Muscle of leg (tissue), 11 donors: ENCODE data around the gene GLB1L2. TPM values are rescaled to one million over a fixed set of nuclear protein-coding genes. Genes with fewer than 3 reads are reported as not detected.

ENCODE experiments used
- DNase-seq: peaks from one replicate; pipeline ENCODE4 v3.0.0; 2013
- H3K27ac ChIP-seq: one replicate; pipeline ENCODE4 v1.5.1; 2013; ENCODE audit warnings: mild to moderate bottlenecking, low read length, control low read depth
- H3K27me3 ChIP-seq: one replicate; pipeline ENCODE4 v1.6.1; 2013; ENCODE audit warnings: low read length; ENCODE audit not compliant: control insufficient read depth, insufficient read depth
- H3K36me3 ChIP-seq: one replicate; pipeline ENCODE4 v1.6.1; 2013; ENCODE audit warnings: low read length; ENCODE audit not compliant: control insufficient read depth, insufficient read depth
- H3K4me1 ChIP-seq: one replicate; pipeline ENCODE4 v1.6.1; 2013; ENCODE audit warnings: low read length; ENCODE audit not compliant: control insufficient read depth, insufficient read depth
- H3K4me3 ChIP-seq: one replicate; pipeline ENCODE4 v1.5.1; 2013; ENCODE audit warnings: low read length, control low read depth
- H3K9me3 ChIP-seq: replicated peaks from 2 replicates; pipeline ENCODE4 v1.6.1; 2013; ENCODE audit warnings: low read depth, low read length; ENCODE audit not compliant: control insufficient read depth
- WGBS: methylation state at CpG from one replicate; pipeline ENCODE4 v1.1.5; 2013; ENCODE audit warnings: missing lambda C conversion rate; ENCODE audit not compliant: insufficient coverage; 5-methylcytosine and 5-hydroxymethylcytosine counted together
- polyA plus RNA-seq, 8 donors: library from polyadenylated mRNA; unstranded; fragments of 120-200 nt; gene quantifications; one replicate each; pipeline versions ENCODE4 v1.2.1 to v1.2.3, GENCODE V29; 2013; ENCODE audit warnings: inconsistent platforms in 1 of 8, low replicate concordance in 1 of 8; ENCODE audit not compliant: insufficient read length in 8 of 8, insufficient read depth in 1 of 8
- total RNA-seq: library from RNA; stranded (reverse); fragments of 120-200 nt; gene quantifications from one replicate; pipeline ENCODE4 v1.2.4, GENCODE V29; 2013

The GLB1L2 gene
- total and polyA plus RNA-seq, 9 donors = 0.20 to 1.2 (median 0.40) TPM

- H3K4me3 ChIP-seq = no peak overlapping the region
- H3K27me3 ChIP-seq = peaks cover 11% of the 10 kb centered on the region
- 87% methylated on average over 22 of the region's 27 CpGs for WGBS
- no peak overlapping the region for H3K27ac ChIP-seq
- DNase-seq = no peak
- H3K9me3 ChIP-seq = no peaks in the 10 kb centered on the region
- H3K4me1 ChIP-seq = no peaks in the 10 kb centered on the region
- no peaks in the 10 kb centered on the region for H3K36me3 ChIP-seq
Observed at GRCh38 chr11:134358165-134358855, 26.5 kb downstream of the GLB1L2 start.

- Histone ChIP-seq H3K9me3 (no peaks in the 10 kb centered on the region), H3K27me3 (peaks cover 11% of the 10 kb centered on the region), H3K4me1 (no peaks in the 10 kb centered on the region), H3K36me3 (no peaks in the 10 kb centered on the region), H3K27ac (no peak overlapping the region), H3K4me3 (no peak overlapping the region)
- DNase-seq = no peak
- WGBS = 82% methylated on average over 16 of the region's 18 CpGs
Observed at GRCh38 chr11:134358856-134359490, 27.2 kb downstream of the GLB1L2 start.

GRCh38 chr11:134359646-134360045 lies 27.9 kb downstream of the GLB1L2 start:
- no peak overlapping the region for H3K27ac ChIP-seq
- no peaks in the 10 kb centered on the region for H3K36me3 ChIP-seq
- WGBS = 87% methylated on average over 10 of the region's 10 CpGs
- DNase-seq = no peak
- no peaks in the 10 kb centered on the region for H3K4me1 ChIP-seq
- no peaks in the 10 kb centered on the region for H3K9me3 ChIP-seq
- H3K4me3 ChIP-seq = no peak overlapping the region
- peaks cover 11% of the 10 kb centered on the region for H3K27me3 ChIP-seq

- H3K4me1 ChIP-seq = peaks cover 3% of the 10 kb centered on the region
- no peaks in the 10 kb centered on the region for H3K9me3 ChIP-seq
- no peak overlapping the region for H3K4me3 ChIP-seq
- DNase-seq = peak; percentile 76
- 22% methylated on average over 20 of the region's 30 CpGs for WGBS
- H3K27ac ChIP-seq = no peak overlapping the region
- H3K27me3 ChIP-seq = peaks cover 11% of the 10 kb centered on the region
- no peaks in the 10 kb centered on the region for H3K36me3 ChIP-seq
Observed at GRCh38 chr11:134360050-134360835, 28.5 kb downstream of the GLB1L2 start.

GRCh38 chr11:134361661-134362060 lies 29.9 kb downstream of the GLB1L2 start:
- peaks cover 3% of the 10 kb centered on the region for H3K4me1 ChIP-seq
- 63% methylated on average over 14 of the region's 26 CpGs for WGBS
- no peak overlapping the region for H3K27ac ChIP-seq
- H3K36me3 ChIP-seq = no peaks in the 10 kb centered on the region
- peaks cover 11% of the 10 kb centered on the region for H3K27me3 ChIP-seq
- H3K9me3 ChIP-seq = no peaks in the 10 kb centered on the region
- no peak for DNase-seq
- H3K4me3 ChIP-seq = no peak overlapping the region

GRCh38 chr11:134362192-134362901 lies 30.6 kb downstream of the GLB1L2 start:
- Histone ChIP-seq H3K4me1 (peaks cover 3% of the 10 kb centered on the region), H3K4me3 (no peak overlapping the region), H3K36me3 (no peaks in the 10 kb centered on the region), H3K27me3 (peaks cover 11% of the 10 kb centered on the region), H3K27ac (no peak overlapping the region), H3K9me3 (no peaks in the 10 kb centered on the region)
- 89% methylated on average over 23 of the region's 32 CpGs for WGBS
- no peak for DNase-seq

- Histone ChIP-seq H3K36me3 (no peaks in the 10 kb centered on the region), H3K9me3 (no peaks in the 10 kb centered on the region), H3K27ac (no peak overlapping the region), H3K4me1 (peaks cover 3% of the 10 kb centered on the region), H3K4me3 (no peak overlapping the region), H3K27me3 (peaks cover 11% of the 10 kb centered on the region)
- 73% methylated on average over 9 of the region's 9 CpGs for WGBS
- no peak for DNase-seq
Observed at GRCh38 chr11:134363161-134363560, 31.4 kb downstream of the GLB1L2 start.

- Histone ChIP-seq H3K27ac (no peak overlapping the region), H3K9me3 (no peaks in the 10 kb centered on the region), H3K4me3 (no peak overlapping the region), H3K4me1 (peaks cover 3% of the 10 kb centered on the region), H3K27me3 (peaks cover 11% of the 10 kb centered on the region), H3K36me3 (no peaks in the 10 kb centered on the region)
- 59% methylated on average over 4 of the region's 7 CpGs for WGBS
- no peak for DNase-seq
Observed at GRCh38 chr11:134363592-134363991, 31.8 kb downstream of the GLB1L2 start.

- 78% methylated on average over 9 of the region's 9 CpGs for WGBS
- Histone ChIP-seq H3K27ac (no peak overlapping the region), H3K36me3 (no peaks in the 10 kb centered on the region), H3K4me3 (no peak overlapping the region), H3K4me1 (peaks cover 3% of the 10 kb centered on the region), H3K27me3 (peaks cover 11% of the 10 kb centered on the region), H3K9me3 (no peaks in the 10 kb centered on the region)
- DNase-seq = no peak
Observed at GRCh38 chr11:134364261-134364660, 32.5 kb downstream of the GLB1L2 start.
